Measurements from ENCODE around the gene NCS1. TPM values are rescaled to one million over a fixed set of nuclear protein-coding genes. Genes with fewer than 3 reads are reported as not detected.

Gene NCS1
- total and polyA plus RNA-seq, 2 donors: 32.5 to 83.9 TPM

- H3K27ac ChIP-seq (ENCODE audit: low read depth): no peak overlapping the region
- H3K4me1 ChIP-seq (ENCODE audit: insufficient read depth): no peaks in the 10 kb centered on the region
- WGBS: 97% methylated on average over 12 of the region's 12 CpGs
- no peak overlapping the region for H3K4me3 ChIP-seq (ENCODE audit: low read depth, low read length)
- DNase-seq (ENCODE audit: extremely low spot score): no peak
- no peaks in the 10 kb centered on the region for H3K36me3 ChIP-seq (ENCODE audit: insufficient read depth)
These were observed 16.6 kb upstream of the NCS1 start for GRCh38 chr9:130155647-130156046.

- WGBS: 55% methylated on average over 6 of the region's 6 CpGs
These were observed 15.5 kb upstream of the NCS1 start for GRCh38 chr9:130156672-130157071.

DNA sequence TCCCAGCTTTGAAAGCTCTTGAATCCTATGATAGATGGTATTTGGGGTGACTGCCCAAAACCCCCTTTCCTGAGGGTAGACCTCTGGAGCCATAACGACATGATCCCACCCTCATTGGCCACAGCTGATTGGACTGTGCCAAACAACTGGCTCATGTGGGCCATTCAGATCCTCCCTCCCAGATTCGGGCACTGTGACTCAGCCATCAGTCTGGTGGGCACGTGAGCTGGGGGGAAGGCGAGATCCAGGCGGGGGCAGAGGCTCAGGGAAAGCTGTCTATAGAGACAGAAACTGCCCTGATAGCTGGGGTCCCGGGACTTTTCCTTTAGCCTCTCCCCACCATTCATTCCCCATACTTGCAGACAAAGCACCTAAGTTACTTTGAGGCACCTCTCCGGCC lies 15.1 kb upstream of the NCS1 start:
- Histone ChIP-seq H3K4me1 (ENCODE audit: insufficient read depth) (no peaks in the 10 kb centered on the region), H3K27ac (ENCODE audit: low read depth) (no peak overlapping the region), H3K4me3 (ENCODE audit: low read depth, low read length) (no peak overlapping the region), H3K36me3 (ENCODE audit: insufficient read depth) (no peaks in the 10 kb centered on the region)
- 70% methylated on average over 7 of the region's 7 CpGs for WGBS
- DNase-seq (ENCODE audit: extremely low spot score): no peak

More at GRCh38 chr9:130156672-130157071, 15.5 kb upstream of the NCS1 start:
- no peak for DNase-seq (ENCODE audit: extremely low spot score)
- H3K36me3 ChIP-seq (ENCODE audit: insufficient read depth): no peaks in the 10 kb centered on the region
- H3K4me3 ChIP-seq (ENCODE audit: low read depth, low read length): no peak overlapping the region
- no peak overlapping the region for H3K27ac ChIP-seq (ENCODE audit: low read depth)
- no peaks in the 10 kb centered on the region for H3K4me1 ChIP-seq (ENCODE audit: insufficient read depth)

GRCh38 chr9:130158001-130158400 lies 14.2 kb upstream of the NCS1 start:
- Histone ChIP-seq H3K4me1 (ENCODE audit: insufficient read depth) (no peaks in the 10 kb centered on the region), H3K36me3 (ENCODE audit: insufficient read depth) (no peaks in the 10 kb centered on the region), H3K4me3 (ENCODE audit: low read depth, low read length) (no peak overlapping the region), H3K27ac (ENCODE audit: low read depth) (no peak overlapping the region)
- no peak for DNase-seq (ENCODE audit: extremely low spot score)
- 92% methylated on average over 8 of the region's 8 CpGs for WGBS

GRCh38 chr9:130159057-130159456 lies 13.1 kb upstream of the NCS1 start:
- DNase-seq (ENCODE audit: extremely low spot score): no peak
- H3K4me3 ChIP-seq (ENCODE audit: low read depth, low read length): no peak overlapping the region
- 76% methylated on average over 8 of the region's 8 CpGs for WGBS
- no peaks in the 10 kb centered on the region for H3K36me3 ChIP-seq (ENCODE audit: insufficient read depth)
- H3K4me1 ChIP-seq (ENCODE audit: insufficient read depth): no peaks in the 10 kb centered on the region
- H3K27ac ChIP-seq (ENCODE audit: low read depth): no peak overlapping the region

- H3K36me3 ChIP-seq (ENCODE audit: insufficient read depth): no peaks in the 10 kb centered on the region
- WGBS: 89% methylated on average over 10 of the region's 10 CpGs
- H3K27ac ChIP-seq (ENCODE audit: low read depth): no peak overlapping the region
- no peak overlapping the region for H3K4me3 ChIP-seq (ENCODE audit: low read depth, low read length)
- DNase-seq (ENCODE audit: extremely low spot score): no peak
- H3K4me1 ChIP-seq (ENCODE audit: insufficient read depth): no peaks in the 10 kb centered on the region
These were observed 12.1 kb upstream of the NCS1 start for GRCh38 chr9:130159915-130160670.

GRCh38 chr9:130160862-130161470 lies 11.2 kb upstream of the NCS1 start:
- DNase-seq (ENCODE audit: extremely low spot score): no peak
- no peak overlapping the region for H3K4me3 ChIP-seq (ENCODE audit: low read depth, low read length)
- H3K4me1 ChIP-seq (ENCODE audit: insufficient read depth): no peaks in the 10 kb centered on the region
- no peaks in the 10 kb centered on the region for H3K36me3 ChIP-seq (ENCODE audit: insufficient read depth)
- WGBS: 95% methylated on average over 3 of the region's 3 CpGs
- H3K27ac ChIP-seq (ENCODE audit: low read depth): no peak overlapping the region

DNA sequence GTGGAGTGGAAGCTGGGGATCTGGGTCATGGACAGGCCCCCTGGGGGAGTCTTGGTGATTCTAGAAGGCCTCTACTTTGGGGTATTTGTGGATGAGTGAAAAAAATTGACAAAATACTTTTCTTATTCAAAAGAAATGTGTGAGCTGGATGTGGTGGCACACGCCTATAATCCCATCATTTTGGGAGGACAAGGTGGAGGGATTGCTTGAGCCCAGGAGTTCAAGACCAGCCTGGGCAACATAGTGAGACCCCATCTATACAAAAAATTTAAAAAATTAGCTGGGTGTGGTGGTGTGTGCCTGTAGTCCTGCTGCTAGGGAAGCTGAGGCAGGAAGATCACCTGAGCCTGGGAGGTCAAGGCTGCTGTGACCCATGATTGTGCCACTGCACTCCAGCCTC lies 6.6 kb upstream of the NCS1 start:
- WGBS: 90% methylated on average over 1 of the region's 1 CpG
- H3K36me3 ChIP-seq (ENCODE audit: insufficient read depth): no peaks in the 10 kb centered on the region
- H3K4me3 ChIP-seq (ENCODE audit: low read depth, low read length): no peak overlapping the region
- no peak for DNase-seq (ENCODE audit: extremely low spot score)
- no peaks in the 10 kb centered on the region for H3K4me1 ChIP-seq (ENCODE audit: insufficient read depth)
- H3K27ac ChIP-seq (ENCODE audit: low read depth): no peak overlapping the region

GRCh38 chr9:130166399-130166798 lies 5.8 kb upstream of the NCS1 start:
- Histone ChIP-seq H3K4me1 (ENCODE audit: insufficient read depth) (no peaks in the 10 kb centered on the region), H3K36me3 (ENCODE audit: insufficient read depth) (no peaks in the 10 kb centered on the region), H3K27ac (ENCODE audit: low read depth) (no peak overlapping the region), H3K4me3 (ENCODE audit: low read depth, low read length) (no peak overlapping the region)
- DNase-seq (ENCODE audit: extremely low spot score): no peak
- 78% methylated on average over 4 of the region's 4 CpGs for WGBS

DNA sequence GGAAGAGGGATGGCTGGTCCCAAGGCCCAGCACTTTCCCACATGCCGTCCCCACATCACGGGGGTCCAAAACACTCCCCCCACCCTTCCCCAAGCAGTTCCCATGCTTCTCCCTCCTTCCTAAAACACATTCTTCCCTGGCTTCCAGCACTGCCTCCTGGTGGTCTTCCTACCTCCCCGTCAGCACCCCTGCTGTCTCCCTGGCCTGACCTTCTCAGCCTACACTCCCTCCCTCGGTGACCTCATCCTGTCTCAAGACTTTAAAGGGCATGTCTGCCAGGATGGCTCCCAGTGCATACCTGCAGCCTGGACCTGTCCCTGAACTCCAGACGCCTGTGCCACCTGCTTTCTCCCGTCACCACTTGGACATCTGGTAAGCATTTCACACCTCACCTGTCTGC lies 4.3 kb upstream of the NCS1 start:
- DNase-seq (ENCODE audit: extremely low spot score): no peak
- no peaks in the 10 kb centered on the region for H3K4me1 ChIP-seq (ENCODE audit: insufficient read depth)
- H3K27ac ChIP-seq (ENCODE audit: low read depth): no peak overlapping the region
- no peak overlapping the region for H3K4me3 ChIP-seq (ENCODE audit: low read depth, low read length)
- 86% methylated on average over 6 of the region's 6 CpGs for WGBS
- H3K36me3 ChIP-seq (ENCODE audit: insufficient read depth): no peaks in the 10 kb centered on the region

DNA sequence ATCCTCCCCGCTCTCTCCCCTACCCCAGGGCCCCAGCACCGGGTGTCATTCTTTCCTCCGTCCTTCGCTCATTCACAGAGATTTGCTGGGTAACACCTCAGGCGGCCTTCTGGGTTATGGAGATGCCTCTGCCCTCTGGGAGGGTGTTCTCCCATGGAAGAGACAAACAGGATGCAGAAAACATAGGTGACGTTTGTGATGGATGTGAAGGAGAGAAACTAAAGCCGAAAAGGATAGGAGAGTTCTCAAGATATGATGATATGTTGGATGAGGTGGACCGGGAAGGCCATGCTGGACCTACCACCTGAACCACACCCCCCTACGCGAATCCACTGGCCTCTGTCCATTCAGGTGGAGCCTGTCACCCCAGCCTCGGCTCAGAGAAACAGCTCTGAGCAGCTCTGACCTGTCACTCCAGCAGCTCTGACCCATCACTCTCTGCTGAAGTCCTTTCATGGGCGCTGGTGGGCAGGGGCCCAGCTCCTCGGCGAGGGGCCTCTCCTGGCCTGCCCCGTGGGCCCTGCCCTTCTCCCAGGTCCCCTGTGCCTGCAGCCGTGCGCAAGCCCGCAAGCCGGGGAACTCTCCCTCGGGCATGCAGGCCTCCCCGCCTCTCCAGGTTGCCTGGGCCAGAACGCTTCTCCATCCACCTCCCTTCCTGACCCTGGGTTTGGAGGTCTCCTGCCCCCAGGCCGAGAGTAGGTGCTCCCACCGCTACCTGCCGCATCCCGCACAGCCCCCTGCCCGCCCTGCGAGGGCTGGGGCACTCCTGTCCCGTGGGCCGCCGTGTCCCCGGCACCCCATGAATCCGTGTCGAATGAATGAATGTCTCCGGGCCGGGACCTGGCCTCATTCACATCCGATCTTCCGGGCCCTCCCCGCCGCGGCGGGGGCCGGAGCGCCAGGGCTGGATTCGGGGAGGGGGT lies 717 bp upstream of the NCS1 start:
- Histone ChIP-seq H3K36me3 (ENCODE audit: insufficient read depth) (no peaks in the 10 kb centered on the region), H3K4me1 (ENCODE audit: insufficient read depth) (no peaks in the 10 kb centered on the region), H3K27ac (ENCODE audit: low read depth) (peak overlapping the region; percentile 12), H3K4me3 (ENCODE audit: low read depth, low read length) (peak overlapping the region; percentile 79)
- no peak for DNase-seq (ENCODE audit: extremely low spot score)
- WGBS: 31% methylated on average over 45 of the region's 45 CpGs

DNA sequence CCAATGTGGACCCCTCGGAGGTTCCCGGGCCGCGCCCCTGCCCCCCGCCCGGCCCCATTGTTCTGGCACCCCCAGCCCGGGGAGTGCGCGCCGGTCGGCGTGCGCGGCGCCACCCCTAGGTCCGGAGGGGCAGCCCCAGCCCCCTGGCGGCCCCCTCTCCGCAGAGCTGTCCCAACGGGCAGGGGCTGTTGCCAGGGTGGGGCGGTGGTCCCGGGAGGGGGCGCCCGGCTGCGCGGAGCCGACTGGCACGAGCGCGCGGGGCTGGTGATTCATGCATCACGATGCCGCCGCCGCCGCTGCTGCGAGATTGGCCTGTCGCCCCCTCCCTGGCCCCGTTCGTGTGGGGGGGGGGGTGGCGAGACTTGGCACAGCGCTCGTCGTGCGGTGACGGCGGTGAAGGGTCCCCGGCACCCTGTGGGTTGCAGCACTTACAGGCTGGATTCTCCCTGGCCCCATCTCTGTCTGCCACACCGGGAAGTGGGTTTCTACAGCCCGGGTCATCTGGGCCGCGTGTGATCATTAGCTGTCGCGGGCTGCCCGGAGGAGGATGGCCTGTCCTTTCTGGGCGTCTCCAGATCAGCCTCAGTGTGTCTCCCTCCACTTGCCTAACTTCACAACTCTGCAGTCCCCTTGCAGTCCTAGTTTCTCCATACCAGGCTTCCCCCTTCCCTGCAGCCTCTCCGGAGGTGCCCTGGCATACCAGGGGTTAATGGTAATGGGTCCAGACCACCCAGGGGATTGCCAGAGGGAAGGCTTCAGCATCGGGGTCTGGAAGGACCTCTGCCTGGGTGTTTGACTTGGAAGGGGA lies 858 bp downstream of the NCS1 start:
- no peaks in the 10 kb centered on the region for H3K4me1 ChIP-seq (ENCODE audit: insufficient read depth)
- H3K27ac ChIP-seq (ENCODE audit: low read depth): peak overlapping the region; percentile 16
- DNase-seq (ENCODE audit: extremely low spot score): no peak

DNA sequence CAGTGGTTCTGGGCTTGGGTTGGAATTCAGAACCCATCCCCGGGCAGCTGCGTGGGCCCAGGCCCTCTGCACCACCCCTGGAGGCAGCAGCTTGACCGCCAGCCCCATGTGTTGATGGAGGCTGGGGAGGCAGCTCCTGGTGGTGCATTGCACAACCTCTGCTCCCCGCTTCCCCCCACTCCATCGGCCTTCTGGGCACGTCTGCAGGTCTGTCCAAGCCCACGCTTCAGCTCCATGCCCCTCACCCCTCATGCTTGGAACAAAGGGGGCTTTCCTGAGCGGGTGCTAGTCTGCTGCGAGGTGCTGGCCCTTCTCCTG lies 1.4 kb downstream of the NCS1 start:
- Histone ChIP-seq H3K27ac (ENCODE audit: low read depth) (no peak overlapping the region), H3K36me3 (ENCODE audit: insufficient read depth) (no peaks in the 10 kb centered on the region), H3K4me3 (ENCODE audit: low read depth, low read length) (peak overlapping the region; percentile 79), H3K4me1 (ENCODE audit: insufficient read depth) (no peaks in the 10 kb centered on the region)
- 35% methylated on average over 9 of the region's 9 CpGs for WGBS
- no peak for DNase-seq (ENCODE audit: extremely low spot score)

More for the DNA sequence above, 858 bp downstream of the NCS1 start:
- 1% methylated on average over 57 of the region's 57 CpGs for WGBS
- peak overlapping the region; percentile 79 for H3K4me3 ChIP-seq (ENCODE audit: low read depth, low read length)
- no peaks in the 10 kb centered on the region for H3K36me3 ChIP-seq (ENCODE audit: insufficient read depth)
